T-helper 2 cell treated with Interferon-gamma antibody and Interleukin-4, amounts not matched to agents 5 μg/mL and 100 μg/mL, for 36 hours (primary cell): ENCODE results near the gene ADRM1.

ENCODE experiments used
- DNase-seq: peaks from one replicate; pipeline ENCODE4 v3.0.0; 2021; ENCODE audit warnings: low spot score
- H3K27ac Mint-ChIP-seq: one replicate; pipeline ENCODE4 v1.8.0; 2021; ENCODE audit warnings: mild to moderate bottlenecking, mixed read lengths
- H3K27me3 Mint-ChIP-seq: one replicate; pipeline ENCODE4 v1.8.0; 2021; ENCODE audit warnings: low read depth, mixed read lengths
- H3K36me3 Mint-ChIP-seq: one replicate; pipeline ENCODE4 v1.8.0; 2021; ENCODE audit warnings: low read depth, mixed read lengths
- H3K4me1 Mint-ChIP-seq: one replicate; pipeline ENCODE4 v1.8.0; 2021; ENCODE audit warnings: low read depth, mixed read lengths
- H3K4me3 Mint-ChIP-seq: one replicate; pipeline ENCODE4 v1.8.0; 2022; ENCODE audit warnings: mild to moderate bottlenecking, moderate library complexity, mixed read lengths
- H3K9me3 Mint-ChIP-seq: one replicate; pipeline ENCODE4 v1.8.0; 2021; ENCODE audit warnings: mixed read lengths

ADRM1 gene

GRCh38 chr20:62325172-62325905, 22.5 kb downstream of the ADRM1 start:
- H3K27me3 Mint-ChIP-seq: no peaks in the 10 kb centered on the region
- DNase-seq: no peak
- H3K36me3 Mint-ChIP-seq: no peaks in the 10 kb centered on the region
- H3K4me3 Mint-ChIP-seq: no peak overlapping the region
- no peaks in the 10 kb centered on the region for H3K9me3 Mint-ChIP-seq
- H3K4me1 Mint-ChIP-seq: no peaks in the 10 kb centered on the region
- H3K27ac Mint-ChIP-seq: no peak overlapping the region

- Mint-ChIP-seq H3K4me3 (no peak overlapping the region), H3K4me1 (no peaks in the 10 kb centered on the region), H3K36me3 (no peaks in the 10 kb centered on the region), H3K27ac (no peak overlapping the region), H3K9me3 (no peaks in the 10 kb centered on the region), H3K27me3 (no peaks in the 10 kb centered on the region)
- no peak for DNase-seq
Observed at GRCh38 chr20:62326559-62326958, 23.8 kb downstream of the ADRM1 start.

DNA sequence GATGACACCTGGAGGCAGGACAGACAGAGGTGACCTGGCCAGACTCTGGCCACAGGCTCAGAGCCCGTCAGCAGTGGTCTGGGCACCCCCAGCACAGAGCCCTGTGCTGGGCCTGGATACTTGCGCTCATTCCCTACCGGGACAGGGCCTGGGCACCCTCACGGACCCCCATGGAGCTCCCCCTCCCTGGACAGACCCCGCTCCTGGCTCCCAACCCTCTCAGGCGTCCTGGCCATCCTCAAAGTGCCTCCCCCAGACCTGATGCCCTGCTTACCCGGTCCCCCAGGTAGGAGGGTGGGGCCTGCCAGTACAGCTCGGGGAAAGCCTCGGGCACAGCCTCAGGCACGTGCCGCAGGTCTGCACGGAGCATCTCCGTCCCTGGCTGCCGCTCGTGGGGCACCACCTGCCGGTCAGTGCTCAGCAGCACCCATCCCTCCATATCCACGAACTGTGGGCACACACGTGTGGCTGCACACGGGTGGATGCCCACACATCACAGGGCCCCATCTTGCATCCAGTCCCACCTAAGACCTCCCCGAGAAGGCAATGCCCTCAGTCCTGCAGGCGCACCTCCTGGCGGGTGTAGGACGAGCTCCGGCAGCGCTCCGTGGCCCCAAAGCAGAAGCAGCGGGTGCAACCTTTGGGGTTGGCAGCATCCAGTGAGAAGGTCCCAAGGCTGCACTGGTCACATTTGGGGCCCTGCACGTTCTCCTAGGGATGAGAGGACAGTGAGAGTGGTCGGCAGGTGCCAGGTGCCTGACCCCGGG, 24.3 kb downstream of the ADRM1 start:
- H3K36me3 Mint-ChIP-seq: no peaks in the 10 kb centered on the region
- no peak overlapping the region for H3K27ac Mint-ChIP-seq
- no peaks in the 10 kb centered on the region for H3K27me3 Mint-ChIP-seq
- H3K9me3 Mint-ChIP-seq: no peaks in the 10 kb centered on the region
- no peaks in the 10 kb centered on the region for H3K4me1 Mint-ChIP-seq
- DNase-seq: no peak
- no peak overlapping the region for H3K4me3 Mint-ChIP-seq

- no peaks in the 10 kb centered on the region for H3K4me1 Mint-ChIP-seq
- no peaks in the 10 kb centered on the region for H3K27me3 Mint-ChIP-seq
- H3K9me3 Mint-ChIP-seq: no peaks in the 10 kb centered on the region
- no peaks in the 10 kb centered on the region for H3K36me3 Mint-ChIP-seq
- DNase-seq: no peak
- no peak overlapping the region for H3K27ac Mint-ChIP-seq
- no peak overlapping the region for H3K4me3 Mint-ChIP-seq
Observed at GRCh38 chr20:62327726-62328495, 25.1 kb downstream of the ADRM1 start.

- DNase-seq: no peak
- Mint-ChIP-seq H3K4me3 (no peak overlapping the region), H3K36me3 (no peaks in the 10 kb centered on the region), H3K9me3 (no peaks in the 10 kb centered on the region), H3K27me3 (no peaks in the 10 kb centered on the region), H3K27ac (no peak overlapping the region), H3K4me1 (no peaks in the 10 kb centered on the region)
Observed at GRCh38 chr20:62328684-62329388, 26.0 kb downstream of the ADRM1 start.

DNA sequence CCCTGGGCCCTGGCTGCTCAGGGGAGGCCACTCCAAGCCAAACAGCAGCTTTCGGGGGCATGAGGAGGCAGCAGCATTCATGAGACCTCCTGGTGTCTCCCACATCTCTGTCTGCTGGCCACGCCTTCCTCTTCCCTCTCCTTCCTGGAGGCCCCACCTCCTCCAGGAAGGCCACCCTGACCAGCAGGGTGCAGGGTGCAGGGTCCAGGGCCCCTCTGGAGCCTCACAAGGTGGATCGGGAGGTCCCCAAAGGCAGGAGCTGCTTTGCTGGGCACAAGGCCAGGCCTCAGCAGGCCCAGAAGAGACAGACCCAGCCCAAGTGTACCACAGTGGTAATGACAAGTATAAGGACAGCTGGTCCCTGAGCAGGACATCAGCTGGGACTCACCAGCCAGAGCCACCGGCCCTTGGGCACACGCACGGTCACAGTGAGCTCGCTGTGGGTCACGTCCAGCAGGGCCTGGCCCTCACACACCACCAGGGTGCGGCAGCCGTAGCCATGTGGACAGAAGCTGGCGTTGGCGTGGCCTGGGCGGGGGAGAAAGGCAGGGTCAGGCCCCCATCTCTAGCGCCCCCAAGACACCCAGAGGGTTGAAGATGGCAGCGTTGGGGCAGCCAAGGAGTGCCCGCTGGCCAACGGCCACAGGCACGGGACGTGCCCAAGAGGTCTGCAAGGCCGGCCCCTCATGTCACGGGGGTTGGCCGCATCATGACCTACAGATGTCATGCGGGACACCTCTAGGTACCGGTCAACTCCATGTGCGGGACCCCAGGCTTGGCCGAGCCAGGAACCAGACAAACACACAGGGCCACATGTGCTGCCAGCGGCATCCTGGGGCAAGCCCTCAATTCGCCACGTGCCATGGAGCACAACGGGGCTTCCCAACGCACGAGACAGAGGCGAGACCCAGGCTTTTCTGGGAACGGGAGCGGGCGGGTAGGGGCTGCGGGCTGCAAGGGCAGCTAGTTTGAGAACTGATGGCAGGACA, 26.9 kb downstream of the ADRM1 start:
- H3K36me3 Mint-ChIP-seq: no peaks in the 10 kb centered on the region
- H3K4me1 Mint-ChIP-seq: no peaks in the 10 kb centered on the region
- no peak overlapping the region for H3K4me3 Mint-ChIP-seq
- DNase-seq: no peak
- no peaks in the 10 kb centered on the region for H3K27me3 Mint-ChIP-seq
- no peak overlapping the region for H3K27ac Mint-ChIP-seq
- H3K9me3 Mint-ChIP-seq: no peaks in the 10 kb centered on the region

- H3K4me1 Mint-ChIP-seq: no peaks in the 10 kb centered on the region
- no peak overlapping the region for H3K4me3 Mint-ChIP-seq
- DNase-seq: no peak
- H3K36me3 Mint-ChIP-seq: no peaks in the 10 kb centered on the region
- no peak overlapping the region for H3K27ac Mint-ChIP-seq
- no peaks in the 10 kb centered on the region for H3K27me3 Mint-ChIP-seq
- H3K9me3 Mint-ChIP-seq: no peaks in the 10 kb centered on the region
Observed at GRCh38 chr20:62330576-62331317, 27.9 kb downstream of the ADRM1 start.

DNA sequence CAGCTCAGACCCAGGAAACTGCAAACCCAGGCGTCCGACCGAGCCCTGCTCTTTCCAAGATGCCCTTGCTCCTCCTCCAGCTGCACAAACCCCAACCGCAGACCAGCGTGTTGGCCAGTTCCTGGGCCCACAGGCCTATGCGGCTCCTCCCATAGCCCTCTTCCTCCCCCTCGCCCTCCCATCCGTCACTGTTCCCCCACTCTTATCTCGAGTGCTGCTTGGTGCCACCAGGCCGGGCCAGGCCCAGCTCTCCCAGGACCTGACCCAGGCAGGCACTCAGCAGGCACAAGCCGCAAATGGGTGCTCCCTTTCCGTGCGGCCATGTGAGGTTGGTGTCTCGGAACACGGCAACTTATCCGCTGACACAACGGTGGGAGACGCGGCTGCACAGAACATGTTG, 28.6 kb downstream of the ADRM1 start:
- Mint-ChIP-seq H3K27ac (no peak overlapping the region), H3K4me1 (no peaks in the 10 kb centered on the region), H3K9me3 (no peaks in the 10 kb centered on the region), H3K27me3 (no peaks in the 10 kb centered on the region), H3K36me3 (no peaks in the 10 kb centered on the region), H3K4me3 (no peak overlapping the region)
- DNase-seq: no peak

- H3K9me3 Mint-ChIP-seq: no peaks in the 10 kb centered on the region
- H3K27ac Mint-ChIP-seq: no peak overlapping the region
- H3K36me3 Mint-ChIP-seq: no peaks in the 10 kb centered on the region
- no peaks in the 10 kb centered on the region for H3K4me1 Mint-ChIP-seq
- DNase-seq: no peak
- H3K4me3 Mint-ChIP-seq: no peak overlapping the region
- H3K27me3 Mint-ChIP-seq: no peaks in the 10 kb centered on the region
Observed at GRCh38 chr20:62332421-62332820, 29.6 kb downstream of the ADRM1 start.

GRCh38 chr20:62332989-62333819, 30.4 kb downstream of the ADRM1 start:
- H3K4me1 Mint-ChIP-seq: no peaks in the 10 kb centered on the region
- no peaks in the 10 kb centered on the region for H3K27me3 Mint-ChIP-seq
- H3K27ac Mint-ChIP-seq: no peak overlapping the region
- H3K4me3 Mint-ChIP-seq: no peak overlapping the region
- no peaks in the 10 kb centered on the region for H3K36me3 Mint-ChIP-seq
- H3K9me3 Mint-ChIP-seq: no peaks in the 10 kb centered on the region
- DNase-seq: no peak

- no peak for DNase-seq
- Mint-ChIP-seq H3K4me1 (no peaks in the 10 kb centered on the region), H3K27ac (no peak overlapping the region), H3K9me3 (no peaks in the 10 kb centered on the region), H3K4me3 (no peak overlapping the region), H3K27me3 (no peaks in the 10 kb centered on the region), H3K36me3 (no peaks in the 10 kb centered on the region)
Observed at GRCh38 chr20:62333820-62334595, 31.2 kb downstream of the ADRM1 start.
